NCI-H2227 (cell line): ENCODE results near the gene CDK14.

Source experiments
- DNase-seq: peaks from one replicate; lab custom pipeline; 2025; ENCODE audit not compliant: unreplicated experiment; lab: John Stamatoyannopoulos, UW

Gene CDK14

DNA sequence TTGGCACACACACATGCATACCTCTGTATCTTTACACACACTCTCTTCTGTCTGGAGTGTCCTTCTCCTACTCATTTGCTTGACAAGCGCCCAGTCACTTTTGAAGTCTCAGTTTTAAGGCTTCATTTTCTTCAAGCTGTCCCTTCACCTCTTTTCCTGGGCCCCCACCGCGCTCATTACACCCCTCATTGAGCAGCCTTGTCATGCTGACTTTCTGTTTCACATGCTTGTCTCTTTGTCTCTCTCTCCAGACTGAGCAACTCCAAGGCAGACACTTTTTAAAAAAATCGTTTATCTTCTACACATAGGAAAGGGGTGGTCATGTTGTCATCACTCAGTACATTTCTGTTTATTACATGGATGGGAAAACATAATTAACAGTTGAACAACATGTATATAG lies 442.9 kb downstream of the CDK14 start:
- no peak for DNase-seq

DNA sequence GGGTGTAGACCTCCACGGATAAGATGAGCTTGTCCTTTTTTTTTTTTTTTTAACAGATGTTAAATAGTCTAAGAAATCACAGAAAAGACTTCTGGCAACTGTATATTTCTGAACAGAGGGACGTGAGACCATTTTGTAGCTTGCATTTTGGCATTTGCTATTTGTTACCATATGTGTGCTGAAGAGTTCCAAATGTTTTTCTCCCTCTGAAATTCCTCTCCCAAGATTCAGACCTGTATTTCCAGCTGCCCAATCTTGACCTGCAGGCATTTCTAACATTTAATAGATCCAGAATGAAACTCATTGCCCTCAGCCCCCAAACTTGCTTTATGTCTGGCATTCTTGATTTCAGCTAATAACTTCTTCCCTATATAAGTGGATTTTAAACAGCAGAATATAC lies 445.0 kb downstream of the CDK14 start:
- DNase-seq, result no peak

- DNase-seq, result no peak
These were observed 445.9 kb downstream of the CDK14 start for GRCh38 chr7:91041901-91042484.

DNA sequence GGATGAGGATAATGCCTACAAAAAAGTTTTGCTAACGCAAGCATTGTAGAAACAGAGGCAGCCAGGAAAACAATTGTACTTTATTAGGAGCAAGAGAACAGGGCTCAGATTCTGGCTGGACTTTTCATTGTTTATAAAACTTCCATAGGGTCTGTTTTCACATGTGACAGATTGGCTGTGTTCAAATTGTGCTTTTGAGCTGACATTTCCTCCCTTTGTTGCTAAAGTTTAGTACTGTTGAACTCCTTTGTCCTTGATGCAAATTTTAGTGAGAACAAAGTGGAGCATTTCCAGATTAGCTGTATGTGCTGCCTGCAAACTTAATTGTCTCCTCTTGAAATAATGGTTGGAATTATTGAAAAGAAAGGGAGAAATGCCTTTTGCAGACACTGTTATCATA lies 447.1 kb downstream of the CDK14 start:
- no peak for DNase-seq

- no peak for DNase-seq
These were observed 448.0 kb downstream of the CDK14 start for GRCh38 chr7:91043924-91044645.

- no peak for DNase-seq
These were observed 449.5 kb downstream of the CDK14 start for GRCh38 chr7:91045606-91046005.

- no peak for DNase-seq
These were observed 450.4 kb downstream of the CDK14 start for GRCh38 chr7:91046322-91047089.

DNA sequence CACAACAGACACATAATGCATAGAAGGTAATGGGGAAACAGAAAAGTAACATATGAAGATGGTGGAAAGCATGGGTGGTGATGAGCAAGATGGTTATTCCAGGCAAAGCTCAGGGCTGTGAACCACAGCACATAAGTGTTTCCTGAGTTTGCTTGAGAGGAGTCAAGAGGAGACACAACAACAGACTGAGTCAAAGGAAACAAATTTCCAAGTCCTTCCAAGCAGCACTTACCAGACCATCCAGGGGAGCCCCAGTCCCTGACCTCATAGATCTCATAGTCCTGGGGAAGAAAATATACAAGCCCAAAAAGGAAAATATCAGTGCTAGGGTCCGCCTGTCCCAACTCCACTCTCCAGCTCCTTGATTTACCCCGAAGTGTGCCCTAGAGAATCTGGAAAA lies 451.5 kb downstream of the CDK14 start:
- DNase-seq, result no peak

GRCh38 chr7:91050677-91051076 lies 454.6 kb downstream of the CDK14 start:
- no peak for DNase-seq

DNA sequence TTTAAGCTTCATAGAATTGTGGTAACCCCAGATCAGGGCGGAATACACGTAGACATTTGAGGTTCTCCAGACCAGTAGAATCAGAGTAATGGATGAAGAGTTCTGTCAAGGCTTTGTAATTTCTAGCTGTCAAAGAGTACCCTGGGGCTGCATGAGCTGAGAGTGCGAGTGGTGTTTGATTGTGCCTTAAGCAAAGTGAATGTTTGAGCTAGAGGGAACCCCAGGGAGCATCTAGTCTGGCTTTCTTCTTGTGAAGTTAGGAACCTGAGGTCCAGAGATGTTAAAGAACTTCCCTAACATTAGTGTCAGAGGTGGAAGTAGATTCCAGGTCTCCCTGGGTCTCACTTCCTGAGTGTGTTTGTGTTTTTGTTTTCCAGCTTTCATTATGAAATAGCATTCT lies 455.8 kb downstream of the CDK14 start:
- DNase-seq, result no peak

DNA sequence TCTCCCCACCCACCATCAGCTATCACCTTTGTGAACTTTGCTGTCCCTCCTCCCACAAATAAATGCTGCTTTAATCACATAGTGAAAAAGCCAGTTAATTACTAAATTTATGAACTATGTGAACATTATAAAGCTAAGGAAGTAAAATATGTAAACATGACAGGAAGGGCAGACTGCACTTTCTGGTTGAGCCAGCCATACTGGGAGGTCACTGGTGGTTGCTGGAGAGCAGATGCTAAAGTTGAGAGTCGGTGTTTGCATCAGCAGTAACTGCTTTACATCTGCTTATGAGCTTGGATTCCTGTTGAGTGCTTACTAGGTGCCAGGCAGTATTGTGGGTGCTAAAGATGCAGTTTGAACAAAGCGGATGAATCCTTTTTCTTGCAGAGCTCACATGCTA lies 458.3 kb downstream of the CDK14 start:
- DNase-seq, result no peak

DNA sequence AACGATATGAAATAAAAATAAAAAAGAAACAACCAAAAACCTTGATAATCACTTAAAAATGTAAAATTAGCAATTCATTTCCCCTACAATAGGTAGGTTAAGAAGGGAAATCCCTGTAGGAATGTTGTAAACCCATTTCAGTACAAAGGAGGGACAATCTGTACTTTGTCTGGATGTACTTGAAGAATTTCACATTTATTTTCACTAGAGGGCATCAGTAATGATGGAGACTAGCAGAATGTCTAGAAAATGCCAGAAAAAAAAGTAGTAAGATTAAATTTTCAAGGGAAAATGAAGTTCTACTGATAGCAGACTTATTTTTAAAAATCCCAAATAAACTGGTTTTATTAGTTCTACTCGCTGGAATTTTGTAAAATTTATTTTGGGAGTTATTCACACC lies 459.1 kb downstream of the CDK14 start:
- peak; percentile 9 for DNase-seq

DNA sequence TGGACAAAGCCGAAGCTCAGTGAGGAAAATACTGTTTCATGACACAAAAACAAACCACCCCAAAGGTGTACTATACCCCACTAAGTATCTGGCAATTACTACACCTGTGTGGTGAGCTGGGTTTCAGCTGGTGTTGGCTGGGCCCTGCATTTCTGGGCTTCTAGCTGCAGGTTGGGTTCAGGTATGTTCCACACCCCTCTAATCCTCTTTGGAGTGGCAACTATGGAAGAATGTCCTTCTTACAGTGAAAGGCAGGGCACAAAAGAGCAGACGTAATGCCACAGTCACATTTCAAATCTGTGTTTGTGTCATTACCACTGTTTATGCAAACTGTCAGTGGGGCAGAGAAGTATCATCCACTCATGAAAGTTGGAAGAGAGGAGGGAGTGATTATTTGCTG lies 466.6 kb downstream of the CDK14 start:
- DNase-seq, result no peak

DNA sequence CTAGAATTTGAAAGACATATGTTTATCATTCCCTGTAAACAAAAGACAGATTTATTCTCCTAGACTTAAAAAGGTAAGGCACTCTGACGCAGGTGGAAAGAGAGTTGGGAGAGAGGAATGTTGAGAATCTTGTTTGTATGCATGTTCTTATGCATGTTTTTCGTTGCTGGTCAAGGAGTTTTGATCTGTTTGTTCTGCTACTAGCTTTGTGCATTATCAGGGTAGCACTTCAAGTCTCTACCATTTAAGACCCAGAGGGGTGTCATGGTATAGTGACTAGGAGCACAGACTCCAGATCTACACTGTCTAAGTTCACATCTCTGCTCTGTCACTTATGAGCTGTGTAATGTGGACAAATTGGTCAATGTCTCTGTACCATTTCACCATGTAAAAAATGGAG lies 467.9 kb downstream of the CDK14 start:
- no peak for DNase-seq

DNA sequence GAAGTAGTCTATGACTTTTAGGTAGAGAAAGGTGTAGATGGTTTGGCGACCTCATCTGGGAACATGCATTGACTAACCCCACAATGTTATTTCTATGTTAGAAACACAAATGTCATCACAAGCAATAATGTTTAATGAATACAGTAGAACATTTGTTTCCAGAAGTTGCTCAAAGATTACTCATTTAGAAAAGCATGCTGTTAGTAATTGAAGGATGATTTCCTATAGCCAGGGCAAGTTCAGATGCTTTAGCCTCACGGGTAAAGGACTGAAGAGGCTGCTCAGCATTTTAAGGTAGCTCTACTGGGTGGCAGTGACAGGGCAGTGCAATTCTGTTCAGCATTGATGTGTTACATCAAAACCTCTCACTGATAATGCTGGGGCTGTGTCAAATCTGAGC lies 468.8 kb downstream of the CDK14 start:
- no peak for DNase-seq

DNA sequence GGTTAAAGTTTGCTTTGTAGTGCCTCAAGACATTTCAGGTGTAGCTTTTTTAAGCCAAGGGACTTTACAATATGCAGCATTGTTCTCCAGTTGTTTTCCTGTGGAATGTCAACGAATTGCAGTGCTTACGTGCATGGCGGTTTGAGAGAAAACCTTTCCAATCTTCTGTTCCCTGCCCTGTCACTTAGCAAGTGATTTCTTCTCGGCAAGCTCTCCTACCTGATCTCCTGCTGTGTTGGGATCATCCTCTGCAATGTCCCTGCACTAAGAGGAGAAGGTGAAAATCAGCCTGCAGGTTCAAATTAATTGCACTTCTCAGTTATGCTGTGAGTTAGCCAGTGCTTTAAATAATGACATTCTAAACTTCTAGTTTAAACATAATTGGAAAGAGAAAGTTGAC lies 470.5 kb downstream of the CDK14 start:
- no peak for DNase-seq

GRCh38 chr7:91067242-91067641 lies 471.1 kb downstream of the CDK14 start:
- DNase-seq, result no peak

DNA sequence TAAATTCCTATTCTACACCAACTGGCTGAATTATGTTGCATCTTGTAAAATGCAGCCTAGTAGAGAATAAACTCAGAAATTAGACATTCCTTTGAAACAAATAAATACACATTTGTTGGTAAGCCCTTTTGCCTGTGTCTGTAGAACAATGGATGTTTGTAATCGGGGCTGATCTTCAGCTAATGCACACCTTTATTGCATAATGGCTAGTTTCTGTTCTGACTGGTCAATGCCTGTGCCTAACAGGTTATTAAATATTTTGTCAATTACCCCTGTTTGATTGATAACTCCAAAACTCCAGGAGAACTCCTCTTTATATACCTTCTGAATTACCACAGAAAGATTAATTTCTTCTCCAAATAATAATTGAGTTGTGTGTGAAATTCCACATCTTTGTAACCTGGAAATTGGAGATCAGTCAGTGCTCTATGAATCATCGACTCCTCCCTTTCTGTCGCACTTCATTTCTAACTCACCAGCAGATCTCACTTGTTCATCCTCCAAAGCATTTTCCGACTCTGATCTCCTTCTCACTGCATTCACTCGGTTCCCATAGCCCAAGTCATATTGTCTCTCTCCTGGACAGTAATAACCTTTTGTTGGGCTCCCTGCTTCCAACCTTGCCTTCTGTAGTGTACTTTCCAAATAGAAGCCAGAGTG lies 472.1 kb downstream of the CDK14 start:
- DNase-seq, result no peak

DNA sequence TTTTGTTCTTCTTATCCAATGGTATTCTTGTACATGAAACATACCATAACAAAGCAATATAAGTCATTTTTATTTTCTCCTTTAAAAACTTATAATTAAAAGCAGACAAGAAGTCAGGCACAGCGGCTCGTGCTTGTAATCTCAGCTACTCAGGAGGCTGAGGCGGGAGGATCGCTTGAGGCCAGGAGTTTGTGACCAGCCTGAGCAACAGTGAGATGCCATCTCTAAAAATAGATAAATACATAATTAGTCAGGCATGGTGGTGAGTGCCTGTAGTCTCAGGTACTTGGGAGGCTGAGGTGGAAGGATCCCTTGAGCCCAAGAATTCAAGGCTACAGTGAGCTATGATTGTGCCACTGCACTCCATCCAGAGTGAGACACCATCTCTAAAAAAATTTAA lies 473.0 kb downstream of the CDK14 start:
- DNase-seq, result no peak

DNA sequence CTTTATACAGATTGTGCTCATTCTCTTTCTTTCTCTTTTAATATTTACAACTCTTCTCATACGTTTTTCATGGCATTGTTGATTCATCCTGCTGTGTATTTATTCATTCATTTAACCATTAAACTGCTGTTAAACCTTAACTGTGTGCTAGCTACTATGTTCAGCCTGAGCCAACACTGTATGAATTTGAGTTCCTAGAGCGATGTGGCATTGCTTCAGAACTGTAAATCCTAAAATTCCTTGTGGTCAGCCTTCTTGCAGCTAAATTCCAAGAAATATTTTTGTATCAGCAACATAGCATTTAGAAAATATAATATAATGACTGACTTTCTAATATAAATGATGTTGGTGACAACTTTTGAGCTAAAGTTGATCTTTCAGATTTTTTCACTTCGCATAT lies 483.4 kb downstream of the CDK14 start:
- no peak for DNase-seq

GRCh38 chr7:91080351-91080750 lies 484.2 kb downstream of the CDK14 start:
- DNase-seq, result no peak

DNA sequence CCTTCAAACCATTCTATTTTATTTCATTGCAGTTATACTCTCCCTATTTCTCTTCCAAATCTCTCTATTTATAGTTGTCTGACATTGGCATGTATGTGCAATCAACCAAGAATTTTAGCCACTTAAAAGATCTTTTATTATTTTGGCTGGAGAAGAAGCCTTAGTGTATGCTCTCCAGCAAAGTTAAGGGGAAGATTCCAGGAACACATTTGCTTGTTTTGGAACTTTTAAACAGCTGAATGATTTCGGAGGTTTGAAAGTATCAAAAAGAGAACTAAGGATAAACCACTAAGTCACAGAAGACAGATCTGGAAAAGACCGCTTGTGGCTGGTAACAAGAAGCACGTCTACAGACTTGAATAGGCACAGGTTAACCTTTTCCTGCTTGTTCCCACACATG lies 485.9 kb downstream of the CDK14 start:
- no peak for DNase-seq
